ENCODE results near the gene CMSS1.

The CMSS1 gene

GRCh38 chr3:99965681-99966408 lies 148.2 kb downstream of the CMSS1 start:
- no peak for DNase-seq

- DNase-seq: no peak
Observed at GRCh38 chr3:99966662-99967416, 149.2 kb downstream of the CMSS1 start.

- DNase-seq: no peak
Observed at GRCh38 chr3:99967796-99968195, 150.1 kb downstream of the CMSS1 start.

GRCh38 chr3:99969136-99969535 lies 151.5 kb downstream of the CMSS1 start:
- DNase-seq: no peak

GRCh38 chr3:99970198-99970597 lies 152.5 kb downstream of the CMSS1 start:
- no peak for DNase-seq

- no peak for DNase-seq
Observed at GRCh38 chr3:99971761-99972160, 154.1 kb downstream of the CMSS1 start.

GRCh38 chr3:99972380-99973104 lies 154.9 kb downstream of the CMSS1 start:
- DNase-seq: no peak

- no peak for DNase-seq
Observed at GRCh38 chr3:99974989-99975388, 157.3 kb downstream of the CMSS1 start.

- DNase-seq: no peak
Observed at GRCh38 chr3:99976584-99976983, 158.9 kb downstream of the CMSS1 start.

GRCh38 chr3:99978221-99978620 lies 160.6 kb downstream of the CMSS1 start:
- no peak for DNase-seq

- DNase-seq: no peak
Observed at GRCh38 chr3:99980606-99981005, 162.9 kb downstream of the CMSS1 start.

GRCh38 chr3:99981138-99981537 lies 163.5 kb downstream of the CMSS1 start:
- DNase-seq: no peak

- DNase-seq: no peak
Observed at GRCh38 chr3:99982650-99983049, 165.0 kb downstream of the CMSS1 start.

- DNase-seq: no peak
Observed at GRCh38 chr3:99984139-99984538, 166.5 kb downstream of the CMSS1 start.

- no peak for DNase-seq
Observed at GRCh38 chr3:99984668-99985067, 167.0 kb downstream of the CMSS1 start.

GRCh38 chr3:99990179-99990578 lies 172.5 kb downstream of the CMSS1 start:
- no peak for DNase-seq

GRCh38 chr3:99997293-99997692 lies 179.6 kb downstream of the CMSS1 start:
- DNase-seq: no peak

GRCh38 chr3:99999536-99999935 lies 181.9 kb downstream of the CMSS1 start:
- DNase-seq: no peak

GRCh38 chr3:100001083-100001482 lies 183.4 kb downstream of the CMSS1 start:
- DNase-seq: no peak

- no peak for DNase-seq
Observed at GRCh38 chr3:100001526-100002270, 184.0 kb downstream of the CMSS1 start.

GRCh38 chr3:100002599-100003350 lies 185.1 kb downstream of the CMSS1 start:
- DNase-seq: no peak

Measured in activated CD4-positive, CD25-positive, alpha-beta regulatory T cell (primary cell).